SH-SY5Y (cell line): ENCODE data around the gene KRT86.

ENCODE experiments used
- GATA2 ChIP-seq: IDR thresholded peaks from 2 replicates; pipeline ENCODE4 v1.6.1; 2011; ENCODE audit warnings: mild to moderate bottlenecking, low read depth, low read length
- GATA3 ChIP-seq: IDR thresholded peaks from 2 replicates; pipeline ENCODE4 v1.6.1; 2011; ENCODE audit warnings: low read depth, mild to moderate bottlenecking, low read length, moderate library complexity

- TF ChIP-seq GATA3 (no peak), GATA2 (no peak)
Measured at GRCh38 chr12:52298677-52299190, 24.3 kb downstream of the KRT86 start.
